Measurements from ENCODE around the gene KRT85. TPM values are rescaled to one million over a fixed set of nuclear protein-coding genes. Genes with fewer than 3 reads are reported as not detected.

Gene KRT85
- polyA plus RNA-seq, 2 of the 4 experiments (the other 2 are of a cell fraction), result 3.7 TPM; not detected in 1

DNA sequence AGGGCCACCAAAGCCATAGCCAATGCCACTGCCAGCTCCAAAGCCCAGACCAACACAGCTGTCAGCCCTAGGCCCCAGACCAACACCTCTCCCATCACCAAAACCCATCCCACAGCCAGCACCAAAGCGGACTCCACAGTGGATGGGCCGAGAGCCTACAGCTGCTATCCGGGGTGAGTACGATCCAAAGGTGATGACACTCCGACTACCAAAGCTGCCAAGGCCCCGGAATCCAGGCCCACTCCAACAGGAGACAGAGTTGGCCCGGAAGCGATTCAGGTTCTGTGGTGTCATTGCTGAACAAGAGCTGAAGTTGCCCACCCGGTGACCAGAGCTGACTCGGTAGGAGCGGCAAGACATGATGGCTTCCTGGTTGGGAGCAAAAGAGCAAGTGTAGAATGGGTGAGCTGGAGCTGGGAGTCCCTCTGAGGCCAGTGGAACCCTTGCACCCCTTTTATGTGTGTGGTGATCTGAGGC is 18.0 kb upstream of the KRT85 start, which contains the start of gene KRT84:
Gene KRT84 (minus strand): TSS at position 427 of the 477 bp plus-strand sequence. CDS start 67 bp downstream, at position 360.
- ATAC-seq, result no peak
- no peak for FAIRE-seq

GRCh38 chr12:52383331-52383730 is 16.1 kb upstream of the KRT85 start:
- DNase-seq (ENCODE audit: low read depth in 1 of 2, low spot score in 1 of 2), result no peak
- no peaks in the 10 kb centered on the region for H3K9me3 ChIP-seq
- H3K4me2 ChIP-seq, result no peak overlapping the region
- FAIRE-seq, result no peak
- no peak for ATAC-seq
- ChIA-PET POLR2A (interaction anchor here (0.7 kb wide), 1 partner anchor 39 kb away, joined by 3 read pairs; no protein-coding TSS in a partner anchor), CTCF (interaction anchor here (1.0 to 46.1 kb wide), 7 partner anchors 8 to 597 kb away, joined by 3 to 1221 read pairs (median 4); no protein-coding TSS in a partner anchor)
- 82% methylated on average over 3 of the region's 3 CpGs for WGBS (ENCODE audit: missing lambda C conversion rate)
- TF ChIP-seq POLR2AphosphoS2 (conservative IDR thresholded peaks at IDR 0.05; ENCODE audit: low read length), result no peak
- H3K4me3 ChIP-seq, result no peak overlapping the region
- H3K4me1 ChIP-seq, result no peaks in the 10 kb centered on the region
- no peak overlapping the region for H3K27ac ChIP-seq

More for the DNA sequence above, 18.0 kb upstream of the KRT85 start, which contains the start of gene KRT84:
- CTCF ChIA-PET, result interaction anchor here (0.9 to 46.1 kb wide), 8 partner anchors 11 to 595 kb away, joined by 3 to 1221 read pairs (median 4); no protein-coding TSS in a partner anchor
- Histone ChIP-seq H3K4me3 (no peak within 1 kb of the TSS), H3K9me3 (no peaks in the 10 kb centered on the region), H3K4me1 (0 out of 3 replicates have a peak, but pooled peaks cover 4% of the 10 kb centered on the region), H3K27ac (no peak within 1 kb of the TSS), H3K4me2 (no peak within 1 kb of the TSS)
- no peak for DNase-seq (ENCODE audit: low read depth in 1 of 2, low spot score in 1 of 2)
- TF ChIP-seq CEBPB (IDR thresholded peaks at IDR 0.05) (no peak), RARB (CRISPR knock-in tag; IDR thresholded peaks at IDR 0.05) (no peak), SREBF2 (IDR thresholded peaks at IDR 0.05) (no peak), NFE2L2 (conservative IDR thresholded peaks at IDR 0.05; ENCODE audit: low read length) (no peak), RFX5 (IDR thresholded peaks at IDR 0.05) (no peak), MAFK (IDR thresholded peaks at IDR 0.05; ENCODE audit: partially characterized antibody) (no peak), JUNB (IDR thresholded peaks at IDR 0.05) (no peak), NPAS2 (CRISPR knock-in tag; IDR thresholded peaks at IDR 0.05; ENCODE audit: borderline replicate concordance) (no peak), EHMT2 (IDR thresholded peaks at IDR 0.05; ENCODE audit: low read depth) (no peak), ZC3H11A (IDR thresholded peaks at IDR 0.05) (no peak), CBX2 (IDR thresholded peaks at IDR 0.05; ENCODE audit: borderline replicate concordance, low read depth) (no peak), ZFP36 (IDR thresholded peaks at IDR 0.05; ENCODE audit: borderline replicate concordance, partially characterized antibody) (no peak), PHF8 (IDR thresholded peaks at IDR 0.05; ENCODE audit: borderline replicate concordance, low read depth) (no peak)
- TF ChIP-seq, protein P1, sequence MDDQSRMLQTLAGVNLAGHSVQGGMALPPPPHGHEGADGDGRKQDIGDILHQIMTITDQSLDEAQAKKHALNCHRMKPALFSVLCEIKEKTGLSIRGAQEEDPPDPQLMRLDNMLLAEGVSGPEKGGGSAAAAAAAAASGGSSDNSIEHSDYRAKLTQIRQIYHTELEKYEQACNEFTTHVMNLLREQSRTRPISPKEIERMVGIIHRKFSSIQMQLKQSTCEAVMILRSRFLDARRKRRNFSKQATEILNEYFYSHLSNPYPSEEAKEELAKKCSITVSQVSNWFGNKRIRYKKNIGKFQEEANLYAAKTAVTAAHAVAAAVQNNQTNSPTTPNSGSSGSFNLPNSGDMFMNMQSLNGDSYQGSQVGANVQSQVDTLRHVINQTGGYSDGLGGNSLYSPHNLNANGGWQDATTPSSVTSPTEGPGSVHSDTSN (IDR thresholded peaks at IDR 0.05), result no peak
- WGBS (ENCODE audit: missing lambda C conversion rate), result 91% methylated on average over 11 of the region's 11 CpGs
- POLR2A ChIA-PET, result no interaction called here

GRCh38 chr12:52382854-52383253 is 15.6 kb upstream of the KRT85 start:
- H3K4me2 ChIP-seq, result no peak overlapping the region
- no peaks in the 10 kb centered on the region for H3K4me1 ChIP-seq
- no peak overlapping the region for H3K27ac ChIP-seq
- FAIRE-seq, result peak; percentile 49
- ChIA-PET CTCF (interaction anchor here (0.7 to 46.1 kb wide), 9 partner anchors 9 to 491 kb away, joined by 3 to 1221 read pairs (median 4); no protein-coding TSS in a partner anchor), POLR2A (no interaction called here)
- no peak for ATAC-seq
- no peak for TF ChIP-seq MAFK (IDR thresholded peaks at IDR 0.05; ENCODE audit: partially characterized antibody)
- TF ChIP-seq EHF (CRISPR knock-in tag; IDR thresholded peaks at IDR 0.05), result no peak
- TF ChIP-seq HES2 (IDR thresholded peaks at IDR 0.05), result no peak
- TF ChIP-seq BHLHE40 (IDR thresholded peaks at IDR 0.05; ENCODE audit: low read depth, low read length), result no peak
- TF ChIP-seq, protein P2, sequence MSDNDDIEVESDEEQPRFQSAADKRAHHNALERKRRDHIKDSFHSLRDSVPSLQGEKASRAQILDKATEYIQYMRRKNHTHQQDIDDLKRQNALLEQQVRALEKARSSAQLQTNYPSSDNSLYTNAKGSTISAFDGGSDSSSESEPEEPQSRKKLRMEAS (IDR thresholded peaks at IDR 0.05), result no peak
- WGBS (ENCODE audit: missing lambda C conversion rate), result 82% methylated on average over 2 of the region's 2 CpGs
- no peak for DNase-seq (ENCODE audit: low read depth in 1 of 2, low spot score in 1 of 2)
- no peak overlapping the region for H3K4me3 ChIP-seq
- H3K9me3 ChIP-seq, result no peaks in the 10 kb centered on the region

DNA sequence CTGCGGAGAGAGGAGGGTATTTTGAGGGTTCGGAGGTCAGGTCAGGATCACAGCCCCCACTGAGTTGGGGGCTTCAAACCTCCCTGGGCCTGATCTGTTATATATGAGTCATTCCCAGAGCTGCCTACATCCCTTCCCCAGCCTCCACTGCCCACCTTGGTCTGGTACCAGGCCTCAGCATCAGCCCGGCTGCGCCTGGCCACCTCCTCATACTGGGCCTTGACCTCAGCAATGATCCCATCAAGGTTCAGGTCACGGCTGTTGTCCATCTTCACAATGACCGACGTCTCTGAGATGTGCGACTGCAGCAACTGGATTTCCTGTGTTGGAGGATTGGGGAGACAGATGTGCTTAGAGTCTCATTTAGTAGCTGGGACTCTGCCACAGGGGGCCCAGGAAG is 13.9 kb upstream of the KRT85 start:
- no peaks in the 10 kb centered on the region for H3K9me3 ChIP-seq
- no peak for DNase-seq (ENCODE audit: low read depth in 1 of 2, low spot score in 1 of 2)
- ATAC-seq, result no peak
- 86% methylated on average over 8 of the region's 8 CpGs for WGBS (ENCODE audit: missing lambda C conversion rate)
- no peaks in the 10 kb centered on the region for H3K4me1 ChIP-seq
- H3K4me2 ChIP-seq, result no peak overlapping the region
- H3K4me3 ChIP-seq, result no peak overlapping the region
- ChIA-PET POLR2A (no interaction called here), CTCF (interaction anchor here (1.0 to 46.1 kb wide), 12 partner anchors 9 to 492 kb away, joined by 3 to 1221 read pairs (median 6); no protein-coding TSS in a partner anchor)
- H3K27ac ChIP-seq, result no peak overlapping the region
- FAIRE-seq, result no peak
- TF ChIP-seq CHD4 (IDR thresholded peaks at IDR 0.05; ENCODE audit: borderline replicate concordance) (no peak), RFX5 (IDR thresholded peaks at IDR 0.05) (no peak), HOXB13 (CRISPR knock-in tag; IDR thresholded peaks at IDR 0.05; ENCODE audit: low read depth) (no peak), HOXB5 (CRISPR knock-in tag; IDR thresholded peaks at IDR 0.05) (no peak), KDM1A (IDR thresholded peaks at IDR 0.05; ENCODE audit: low read depth) (no peak), TFCP2L1 (CRISPR knock-in tag; IDR thresholded peaks at IDR 0.05) (no peak), CBX2 (IDR thresholded peaks at IDR 0.05; ENCODE audit: borderline replicate concordance, low read depth) (no peak), ZNF302 (CRISPR knock-in tag; IDR thresholded peaks at IDR 0.05) (no peak), BHLHE40 (IDR thresholded peaks at IDR 0.05; ENCODE audit: low read depth, low read length) (no peak), NR3C1 (IDR thresholded peaks at IDR 0.05) (no peak), POLR2AphosphoS2 (conservative IDR thresholded peaks at IDR 0.05; ENCODE audit: low read length) (no peak)
- TF ChIP-seq, protein P3, sequence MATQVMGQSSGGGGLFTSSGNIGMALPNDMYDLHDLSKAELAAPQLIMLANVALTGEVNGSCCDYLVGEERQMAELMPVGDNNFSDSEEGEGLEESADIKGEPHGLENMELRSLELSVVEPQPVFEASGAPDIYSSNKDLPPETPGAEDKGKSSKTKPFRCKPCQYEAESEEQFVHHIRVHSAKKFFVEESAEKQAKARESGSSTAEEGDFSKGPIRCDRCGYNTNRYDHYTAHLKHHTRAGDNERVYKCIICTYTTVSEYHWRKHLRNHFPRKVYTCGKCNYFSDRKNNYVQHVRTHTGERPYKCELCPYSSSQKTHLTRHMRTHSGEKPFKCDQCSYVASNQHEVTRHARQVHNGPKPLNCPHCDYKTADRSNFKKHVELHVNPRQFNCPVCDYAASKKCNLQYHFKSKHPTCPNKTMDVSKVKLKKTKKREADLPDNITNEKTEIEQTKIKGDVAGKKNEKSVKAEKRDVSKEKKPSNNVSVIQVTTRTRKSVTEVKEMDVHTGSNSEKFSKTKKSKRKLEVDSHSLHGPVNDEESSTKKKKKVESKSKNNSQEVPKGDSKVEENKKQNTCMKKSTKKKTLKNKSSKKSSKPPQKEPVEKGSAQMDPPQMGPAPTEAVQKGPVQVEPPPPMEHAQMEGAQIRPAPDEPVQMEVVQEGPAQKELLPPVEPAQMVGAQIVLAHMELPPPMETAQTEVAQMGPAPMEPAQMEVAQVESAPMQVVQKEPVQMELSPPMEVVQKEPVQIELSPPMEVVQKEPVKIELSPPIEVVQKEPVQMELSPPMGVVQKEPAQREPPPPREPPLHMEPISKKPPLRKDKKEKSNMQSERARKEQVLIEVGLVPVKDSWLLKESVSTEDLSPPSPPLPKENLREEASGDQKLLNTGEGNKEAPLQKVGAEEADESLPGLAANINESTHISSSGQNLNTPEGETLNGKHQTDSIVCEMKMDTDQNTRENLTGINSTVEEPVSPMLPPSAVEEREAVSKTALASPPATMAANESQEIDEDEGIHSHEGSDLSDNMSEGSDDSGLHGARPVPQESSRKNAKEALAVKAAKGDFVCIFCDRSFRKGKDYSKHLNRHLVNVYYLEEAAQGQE (IDR thresholded peaks at IDR 0.05), result no peak
